NCI-H345 (cell line): ENCODE data around the gene ZCCHC2.

ENCODE experiments used
- DNase-seq: peaks from one replicate; lab custom pipeline; 2025; lab: John Stamatoyannopoulos, UW

The ZCCHC2 gene

DNA sequence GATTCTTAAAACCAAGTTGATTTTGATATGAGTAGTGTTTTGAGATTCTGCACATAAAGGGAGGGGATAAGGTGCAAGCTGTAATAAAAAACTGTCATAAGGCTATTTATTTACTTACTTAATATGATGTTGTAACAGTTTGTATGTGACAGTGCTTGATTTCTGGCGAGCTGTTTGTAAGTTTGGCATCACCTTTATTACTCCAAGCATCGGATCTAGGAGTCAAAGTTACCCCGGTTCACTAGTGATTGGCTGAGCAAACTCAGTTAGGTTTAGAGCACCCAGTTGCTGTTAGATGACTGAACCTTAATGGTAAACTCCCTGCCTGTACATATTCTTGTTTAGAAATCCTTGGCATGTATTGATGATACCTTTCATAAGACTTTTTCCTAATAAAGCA lies 16.1 kb downstream of the ZCCHC2 start:
- DNase-seq: no peak

DNA sequence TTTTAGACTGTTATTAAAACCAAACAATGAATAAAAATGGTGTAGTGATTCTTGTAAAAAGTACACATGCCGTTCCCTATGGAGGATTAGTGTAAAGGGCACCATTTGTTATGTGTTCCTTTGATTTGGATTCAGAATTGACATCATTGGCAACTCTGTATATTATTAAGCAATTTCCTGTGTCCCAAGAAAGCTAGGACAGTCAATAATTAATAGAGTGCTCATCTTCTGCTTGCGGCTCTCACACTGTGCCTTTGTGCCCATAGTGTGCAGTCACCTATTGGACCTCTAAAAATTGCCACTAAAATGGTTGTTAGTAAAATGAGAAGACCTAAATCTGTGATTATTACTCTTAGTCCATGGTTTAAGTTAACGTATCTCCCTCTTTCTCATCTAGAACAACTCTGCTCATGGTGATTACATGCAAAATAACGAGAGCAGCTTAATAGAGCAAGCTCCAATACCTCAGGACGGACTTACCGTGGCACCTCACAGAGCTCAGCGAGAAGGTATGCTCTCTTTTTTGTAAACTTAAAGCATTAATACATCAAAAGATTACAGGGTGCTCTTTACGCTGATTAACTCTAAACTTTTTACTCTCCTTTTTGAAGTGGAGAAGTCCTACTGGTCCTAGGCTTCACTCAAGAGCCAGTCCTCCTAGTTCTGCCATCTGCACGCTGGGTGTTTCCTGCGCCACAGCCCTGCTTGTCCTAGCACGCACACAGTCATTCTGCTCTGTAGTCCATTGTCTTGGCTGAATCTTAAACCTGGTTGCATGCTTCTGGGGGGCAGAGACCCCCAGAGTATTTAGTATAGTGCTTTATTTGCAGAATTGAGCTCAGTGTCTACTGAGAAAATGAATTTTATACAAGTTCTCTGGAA lies 16.7 kb downstream of the ZCCHC2 start:
- DNase-seq: no peak

DNA sequence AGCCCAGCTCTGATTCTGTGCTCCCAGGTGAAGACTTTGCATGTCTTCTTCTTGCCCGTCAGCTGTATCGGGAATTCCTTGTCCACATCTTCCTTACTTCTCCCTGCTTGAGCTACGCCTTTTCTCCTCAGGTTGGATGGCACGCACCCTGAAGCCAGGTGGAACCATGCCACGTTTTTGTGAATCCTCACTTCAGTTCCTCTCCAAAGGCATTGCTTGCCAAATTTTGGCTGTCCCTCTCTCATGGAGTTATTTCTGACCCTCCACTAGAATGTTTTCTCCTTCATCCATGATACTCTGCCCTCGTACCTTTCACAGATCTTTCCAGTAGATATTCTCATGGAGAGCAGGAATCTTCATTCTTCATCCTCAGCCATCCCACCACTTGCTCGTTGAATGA lies 20.2 kb downstream of the ZCCHC2 start:
- DNase-seq: no peak

DNA sequence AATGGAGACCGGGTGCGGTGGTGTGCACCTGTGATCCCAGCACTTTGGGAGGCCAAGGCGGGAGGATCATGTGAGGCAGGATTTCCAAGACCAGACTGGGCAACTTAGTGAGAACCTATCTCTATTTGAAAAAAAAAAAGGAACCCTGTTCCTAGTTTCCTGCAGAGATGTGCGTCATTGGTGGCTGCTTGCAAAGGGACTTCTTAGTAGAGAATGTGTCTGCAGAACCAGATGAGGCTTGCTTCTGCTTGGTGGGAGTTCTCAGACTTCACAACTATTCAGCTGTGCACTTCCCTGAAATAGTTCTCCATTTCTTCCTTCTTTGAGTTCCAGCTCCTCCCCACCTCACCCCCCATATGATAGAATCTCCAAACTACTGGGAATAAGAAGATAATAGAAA lies 22.3 kb downstream of the ZCCHC2 start:
- no peak for DNase-seq

DNA sequence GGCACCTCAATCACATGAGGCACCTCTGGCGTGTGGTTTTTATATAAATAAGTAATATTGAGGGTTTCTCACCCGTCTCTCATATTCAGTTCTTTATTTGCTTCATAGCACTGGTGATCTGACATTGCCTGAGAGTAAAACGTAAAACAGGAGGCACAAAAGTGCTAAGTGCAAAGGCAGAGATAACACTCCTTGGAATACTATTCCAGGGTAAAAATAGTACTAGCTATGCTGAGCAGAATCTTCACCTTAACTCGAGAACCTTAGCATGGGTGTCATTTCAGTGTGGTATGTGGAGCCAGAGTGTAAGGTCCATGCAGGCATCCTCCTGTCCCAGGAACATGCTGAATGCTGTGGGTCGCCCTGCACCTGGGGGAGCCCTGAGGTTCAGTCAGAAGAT lies 26.9 kb downstream of the ZCCHC2 start:
- no peak for DNase-seq

DNA sequence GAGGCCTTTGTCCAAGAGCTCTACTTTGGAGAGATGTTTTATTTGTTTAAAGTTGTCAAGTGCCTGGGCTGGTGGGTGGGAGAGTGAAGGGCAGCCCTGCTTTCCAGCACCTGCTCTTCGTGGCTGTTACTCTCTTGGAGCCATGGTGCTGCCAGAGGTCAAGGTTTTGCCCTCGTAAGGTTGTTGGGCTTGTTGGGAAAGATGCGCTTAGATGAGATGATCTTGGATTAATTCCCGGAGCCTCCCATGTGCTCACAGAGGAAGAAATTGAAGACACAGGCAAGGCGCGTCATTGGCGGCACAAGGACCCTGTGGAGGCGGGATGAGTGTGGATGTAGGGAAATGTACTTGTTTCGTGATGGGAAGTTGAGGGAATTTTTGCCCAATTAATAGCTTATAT lies 27.9 kb downstream of the ZCCHC2 start:
- DNase-seq: no peak

DNA sequence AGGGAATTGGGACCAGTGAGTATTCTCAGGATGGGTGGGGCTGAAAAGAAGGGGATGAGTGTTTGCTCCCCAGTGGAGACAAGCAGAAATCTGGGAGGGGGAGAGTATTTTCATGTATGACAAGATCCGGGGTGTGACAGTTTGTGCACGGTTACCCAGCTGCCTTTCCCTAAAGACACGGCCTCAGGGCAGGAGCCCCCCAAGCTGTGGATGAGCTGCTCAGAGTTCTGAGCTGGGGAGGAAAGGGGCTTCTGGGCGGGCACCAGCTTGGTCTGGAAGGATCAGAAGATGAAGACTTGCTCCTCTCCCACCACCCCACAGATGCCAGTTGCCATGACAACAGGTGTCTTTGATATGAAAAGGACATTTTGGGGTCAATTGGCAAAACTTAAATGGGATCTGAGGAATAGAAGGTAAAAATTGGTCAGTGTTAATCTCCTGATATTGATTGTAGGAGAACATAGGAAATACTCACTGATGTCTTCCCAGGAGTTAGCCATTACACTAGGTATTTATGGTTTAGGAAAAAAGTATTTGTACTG lies 29.2 kb downstream of the ZCCHC2 start:
- no peak for DNase-seq

DNA sequence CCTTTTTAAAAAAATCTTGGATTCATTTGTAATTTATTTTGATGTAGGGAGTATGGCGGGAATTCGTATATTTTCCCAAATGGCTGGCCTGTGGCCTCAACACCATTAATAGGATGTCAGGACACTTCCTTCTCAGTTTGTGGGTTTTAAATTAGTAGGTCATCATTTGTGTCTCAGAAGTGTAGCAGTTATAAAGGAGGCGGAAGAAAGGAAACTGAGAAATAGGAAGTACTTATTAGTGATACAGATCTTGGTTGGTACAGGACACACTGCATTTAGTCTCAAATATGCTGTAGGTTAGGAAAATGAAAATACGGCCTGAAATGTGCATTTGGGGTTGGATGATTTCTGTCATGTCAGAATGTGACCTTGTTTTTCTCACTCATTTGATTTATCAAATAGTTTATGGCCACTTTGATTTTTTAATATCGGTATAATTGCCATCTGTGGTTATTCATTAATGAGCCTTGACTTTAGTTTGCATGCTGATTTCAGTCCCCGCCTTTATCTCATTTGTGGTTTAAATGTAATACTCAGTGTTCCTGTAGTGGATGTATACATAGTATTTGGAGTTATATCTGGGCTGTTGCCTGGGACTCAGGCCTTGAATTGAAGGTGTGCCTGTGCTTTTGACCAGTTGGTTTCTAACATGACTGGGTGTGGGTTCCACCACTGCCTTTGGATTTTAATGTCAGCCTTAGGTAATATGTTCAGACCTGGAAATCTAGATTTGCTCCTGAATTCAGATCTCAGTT lies 31.4 kb downstream of the ZCCHC2 start:
- no peak for DNase-seq

DNA sequence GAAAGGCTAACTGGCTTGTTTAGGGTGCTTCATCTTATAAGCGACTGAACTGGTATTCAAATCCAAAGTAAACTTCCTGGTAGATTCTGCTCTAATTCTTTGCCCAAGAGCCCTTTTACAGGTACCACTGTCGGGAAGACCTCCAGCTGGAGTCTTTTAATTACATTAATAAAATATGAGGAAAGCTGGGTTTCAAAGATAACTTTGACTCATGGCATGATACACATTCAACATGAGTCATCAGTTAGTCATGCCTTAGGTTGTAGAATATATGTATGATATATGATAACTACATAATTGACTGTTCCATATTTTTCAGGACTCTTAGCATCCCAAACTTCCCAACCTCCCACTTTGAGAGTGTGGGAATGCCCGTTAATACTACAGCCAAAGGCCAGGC lies 32.3 kb downstream of the ZCCHC2 start:
- DNase-seq: no peak

DNA sequence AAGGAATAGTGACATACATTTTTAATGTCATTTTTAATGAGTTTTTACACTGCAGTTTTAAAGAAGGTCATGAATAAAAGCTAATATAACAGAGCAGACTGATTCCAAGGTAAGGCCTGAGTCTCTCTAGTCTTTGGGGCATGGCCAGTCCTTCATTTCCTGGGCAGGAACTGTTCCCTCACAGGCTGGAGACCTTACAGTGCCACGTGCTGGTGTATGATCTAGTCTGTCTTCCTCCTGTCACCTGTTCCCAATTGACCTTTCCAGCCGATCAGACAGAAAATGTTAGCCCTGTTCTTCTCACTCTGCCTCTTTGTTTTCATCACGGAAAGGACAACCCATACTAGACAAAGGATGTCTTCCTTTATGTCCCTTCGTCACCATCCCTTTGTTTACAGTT lies 33.6 kb downstream of the ZCCHC2 start:
- no peak for DNase-seq

DNA sequence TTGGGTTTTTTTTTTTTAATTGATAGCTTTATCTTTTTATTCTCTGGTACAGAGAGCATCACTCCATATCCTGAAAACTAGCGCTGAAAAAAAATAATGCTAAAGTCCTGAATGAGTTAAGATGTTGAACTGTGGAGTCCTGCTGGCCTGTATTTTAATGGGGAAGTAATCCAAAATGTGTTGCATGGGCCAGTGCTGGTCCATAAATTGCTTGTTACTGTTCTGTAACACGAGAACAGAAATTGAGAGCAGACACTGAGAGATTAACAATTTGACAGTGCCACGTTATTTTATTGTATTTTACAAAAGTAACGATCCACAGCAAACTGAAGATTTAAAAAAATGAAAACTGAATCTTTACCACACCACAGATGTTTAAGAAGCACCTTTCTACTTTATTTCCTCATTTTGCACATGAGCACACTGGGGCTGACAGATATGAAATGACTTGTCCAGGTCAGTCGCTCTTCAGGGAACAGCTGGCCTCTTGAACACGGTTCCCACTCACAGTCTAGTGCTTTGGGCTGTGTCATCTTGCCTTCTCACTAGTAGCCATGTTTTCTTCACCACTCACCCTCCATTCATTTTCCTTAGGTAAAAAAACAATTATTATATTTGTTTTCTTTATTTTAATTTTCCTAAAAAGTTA lies 35.3 kb downstream of the ZCCHC2 start:
- DNase-seq: no peak

DNA sequence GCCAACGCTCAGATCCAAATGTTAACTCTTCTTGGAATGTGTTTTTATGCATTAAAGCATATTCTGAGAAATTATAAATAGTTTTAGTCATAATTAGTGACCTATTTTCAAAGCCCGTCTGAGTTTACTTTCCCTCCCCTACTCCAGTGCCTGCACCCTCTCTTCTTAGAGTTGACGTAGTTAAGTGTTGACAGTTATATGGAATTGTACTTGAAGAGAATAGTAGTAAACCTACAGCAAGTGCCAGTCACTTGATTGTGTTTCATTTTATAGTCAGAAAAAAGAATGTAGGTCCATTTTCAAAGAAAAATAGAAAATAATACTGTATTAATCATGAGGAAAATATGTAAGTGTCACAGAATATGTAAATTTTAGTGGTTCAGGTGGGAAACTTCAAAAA lies 41.2 kb downstream of the ZCCHC2 start:
- DNase-seq: no peak

DNA sequence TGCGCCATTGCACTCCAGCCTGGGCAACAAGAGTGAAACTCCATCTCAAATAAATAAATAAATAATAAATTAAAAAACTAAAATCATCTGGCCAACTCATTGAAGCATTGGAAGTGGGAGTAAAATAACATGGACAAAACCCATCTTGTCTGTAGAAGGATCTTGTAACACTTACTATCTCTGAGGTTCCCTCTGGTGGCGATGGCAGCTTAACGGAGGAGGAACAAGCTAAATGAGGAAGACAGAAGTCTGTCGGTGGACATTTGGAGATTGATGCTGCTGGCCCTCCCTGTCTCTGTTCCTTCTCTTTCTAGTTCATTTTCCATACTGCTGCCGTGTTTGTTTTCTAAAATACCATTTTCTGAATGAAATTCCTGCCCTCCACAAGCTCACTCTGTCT lies 43.4 kb downstream of the ZCCHC2 start:
- DNase-seq: no peak

DNA sequence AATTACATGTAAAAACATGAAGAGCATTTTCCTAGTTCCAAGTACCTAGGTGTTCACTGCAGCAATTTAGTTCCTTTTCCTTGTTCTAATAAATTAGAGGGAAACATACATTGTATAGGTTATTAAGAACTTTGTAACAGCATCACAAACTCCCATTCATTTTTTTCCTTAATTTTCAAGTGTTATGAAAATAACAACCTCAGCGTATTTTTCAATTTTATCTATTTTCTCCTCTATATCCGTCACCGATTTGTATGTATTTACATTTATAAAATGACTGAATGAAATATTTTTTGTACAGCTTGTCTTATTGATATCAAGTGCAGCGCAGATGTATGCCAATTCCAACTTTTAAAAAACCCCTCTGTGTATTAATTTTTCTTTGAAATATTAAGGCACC lies 44.0 kb downstream of the ZCCHC2 start:
- DNase-seq: no peak

DNA sequence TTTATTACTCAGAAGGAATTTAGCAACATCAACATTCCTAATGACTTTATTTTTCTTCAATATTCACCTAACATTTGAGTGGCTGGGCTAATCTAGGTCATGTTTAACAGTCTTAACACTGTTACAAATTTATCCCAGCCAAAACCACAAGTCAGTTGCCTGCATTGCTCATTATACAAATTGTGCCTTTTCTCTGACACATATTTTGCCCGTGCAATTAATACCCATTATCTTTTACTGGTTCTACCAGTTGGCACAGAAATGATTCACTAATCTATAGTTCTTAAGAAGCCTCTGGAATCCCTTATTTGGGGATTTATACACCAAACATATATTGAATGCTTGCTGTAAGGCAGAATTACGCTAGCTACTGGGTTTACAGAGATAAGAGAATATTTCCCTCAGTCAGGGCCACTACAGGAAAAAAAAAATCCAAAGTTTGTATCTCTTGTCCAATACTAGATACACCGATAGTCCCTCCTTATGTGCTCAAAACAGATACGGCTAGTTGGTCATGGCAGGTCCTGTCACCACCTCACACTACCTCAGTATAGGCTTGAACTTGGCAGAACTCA lies 46.3 kb downstream of the ZCCHC2 start:
- no peak for DNase-seq

DNA sequence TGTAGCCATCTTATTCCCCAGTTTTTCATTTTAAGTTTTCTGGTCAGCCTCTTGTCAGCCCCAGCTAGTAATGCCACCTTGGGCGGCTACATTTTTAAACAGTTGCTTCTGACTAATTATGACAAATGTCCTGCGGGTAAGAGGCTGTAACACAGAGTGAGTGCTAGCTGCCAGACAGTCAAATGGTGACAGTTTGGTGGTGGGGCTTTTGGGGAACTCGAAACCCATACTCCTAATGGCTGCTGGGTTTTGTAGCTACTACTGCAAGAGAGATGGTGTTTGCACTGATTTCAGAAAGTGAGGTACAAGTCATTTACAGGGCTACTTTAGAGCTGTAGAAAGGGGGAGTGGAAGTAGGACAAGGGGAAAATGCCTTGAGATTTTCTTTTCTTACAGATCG lies 48.2 kb downstream of the ZCCHC2 start:
- no peak for DNase-seq

DNA sequence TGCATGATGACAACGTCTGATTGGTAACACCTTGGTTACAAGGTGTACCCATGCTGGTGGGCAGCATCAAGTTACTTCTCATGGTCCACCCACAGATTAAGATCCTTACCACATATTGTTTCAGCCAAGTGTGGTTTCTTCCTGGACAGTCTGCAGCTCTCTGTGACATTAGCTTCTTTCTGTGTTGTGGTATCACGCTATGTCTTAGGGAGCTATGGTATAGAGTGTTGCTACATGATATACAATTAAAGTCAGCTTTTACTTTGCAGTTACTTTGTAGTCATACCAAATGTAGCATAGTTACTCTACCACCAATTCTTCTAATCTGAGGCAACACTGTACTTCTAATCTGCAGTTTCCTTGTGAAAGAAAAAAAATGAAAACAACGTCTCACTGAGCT lies 48.8 kb downstream of the ZCCHC2 start:
- no peak for DNase-seq

DNA sequence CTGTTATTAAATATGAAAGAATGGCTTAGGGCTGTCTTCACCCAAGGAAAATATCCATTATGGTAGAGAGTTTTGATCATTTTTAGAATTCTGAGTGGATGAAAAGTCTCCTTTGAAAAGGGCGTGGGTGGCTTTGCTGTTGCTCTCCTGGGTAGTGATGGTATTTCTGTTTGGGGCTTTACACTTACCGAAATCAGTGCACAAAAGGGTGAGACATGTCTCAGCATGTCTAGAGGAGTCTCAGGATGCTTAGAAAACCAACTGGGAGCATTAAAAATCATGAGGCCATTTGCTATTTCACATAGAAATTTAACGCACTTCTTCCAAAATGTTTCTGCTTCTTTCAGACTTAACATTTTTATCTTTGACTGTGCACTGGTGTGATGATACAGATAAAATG lies 49.6 kb downstream of the ZCCHC2 start:
- no peak for DNase-seq

DNA sequence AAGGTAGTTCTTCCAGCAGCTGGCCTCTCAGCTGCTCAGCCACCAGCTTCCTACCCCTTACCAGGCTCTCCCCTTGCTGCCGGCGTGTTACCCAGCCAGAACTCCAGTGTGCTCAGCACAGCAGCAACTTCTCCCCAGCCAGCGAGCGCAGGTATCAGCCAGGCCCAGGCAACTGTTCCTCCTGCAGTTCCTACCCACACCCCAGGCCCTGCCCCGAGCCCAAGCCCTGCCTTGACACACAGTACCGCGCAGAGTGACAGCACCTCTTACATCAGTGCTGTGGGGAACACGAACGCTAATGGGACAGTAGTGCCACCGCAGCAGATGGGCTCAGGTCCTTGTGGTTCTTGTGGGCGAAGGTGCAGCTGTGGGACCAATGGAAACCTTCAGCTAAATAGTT lies 52.0 kb downstream of the ZCCHC2 start:
- no peak for DNase-seq

DNA sequence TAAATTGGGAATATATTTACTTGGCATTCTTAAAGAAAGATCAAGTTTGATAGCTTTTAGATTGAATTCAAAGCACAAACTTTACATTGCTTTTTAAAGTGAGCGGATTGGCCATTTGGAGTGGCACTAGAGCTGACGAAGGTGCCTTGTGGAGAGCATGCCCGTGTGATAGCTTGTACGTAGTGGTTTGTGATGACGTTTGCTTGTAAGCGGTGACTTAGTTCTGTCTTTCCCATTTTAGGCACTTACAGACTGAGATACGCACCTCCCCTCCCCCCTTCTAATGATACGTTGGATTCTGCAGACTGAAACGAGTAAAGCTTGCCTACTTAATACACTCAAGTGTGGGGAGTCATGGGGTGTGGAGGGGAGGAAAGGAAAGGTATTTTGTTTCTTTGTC lies 53.4 kb downstream of the ZCCHC2 start:
- no peak for DNase-seq

DNA sequence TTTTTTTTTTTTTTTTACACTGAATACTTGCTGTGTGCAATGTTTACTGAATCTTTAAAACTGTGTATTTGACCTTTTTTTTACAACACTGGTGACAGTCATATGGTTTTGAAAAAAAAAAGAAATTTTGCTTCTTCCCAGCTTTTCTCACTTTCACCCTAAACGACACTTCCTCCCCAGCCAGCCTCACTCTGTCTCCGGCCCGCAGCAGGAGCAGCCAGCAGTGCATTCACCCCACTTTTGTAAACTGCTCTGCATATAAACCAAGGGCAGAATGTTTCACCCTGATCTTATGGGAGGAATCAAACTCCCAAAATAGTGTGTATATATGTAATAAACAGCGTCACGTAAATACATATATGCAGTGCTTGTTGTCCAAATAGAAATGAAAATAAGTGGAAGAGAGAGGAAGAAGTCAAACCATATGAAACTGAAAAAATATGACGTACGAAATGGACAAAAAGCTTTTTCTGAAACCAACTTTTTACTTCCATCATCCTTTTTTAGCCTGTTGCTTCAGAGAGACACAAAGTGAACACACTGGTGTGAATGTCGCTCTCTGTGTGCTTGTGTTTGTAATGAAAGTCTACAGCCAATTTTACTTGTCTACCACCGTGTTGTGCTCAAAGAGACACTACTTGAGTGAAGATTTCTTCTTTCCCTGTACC lies 54.2 kb downstream of the ZCCHC2 start:
- no peak for DNase-seq

DNA sequence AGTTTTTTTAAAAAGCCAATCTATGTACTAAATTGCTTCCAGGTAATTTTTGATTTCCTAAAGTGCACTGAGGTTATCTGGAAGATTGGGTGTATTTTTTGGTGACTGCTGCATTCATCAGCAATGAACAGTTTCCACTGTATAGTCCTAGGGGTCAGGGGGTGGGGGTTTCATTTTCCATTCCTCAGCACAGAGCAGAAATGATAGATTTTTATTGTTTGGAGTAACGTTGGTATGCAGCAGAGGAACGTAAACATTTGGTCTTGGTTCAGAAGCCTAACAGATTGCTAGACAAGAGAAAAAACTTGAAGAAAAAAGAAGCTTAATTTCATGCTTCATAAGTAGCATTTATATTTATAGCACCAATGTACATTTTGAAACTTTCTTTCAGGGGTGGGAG lies 54.9 kb downstream of the ZCCHC2 start:
- no peak for DNase-seq
